Neuronal stem cell (in vitro differentiated cells): Measurements from ENCODE around the gene GNAS.

ENCODE experiments used
- DNase-seq: peaks from one replicate; pipeline ENCODE4 v3.0.0-alpha.2; 2013; ENCODE audit warnings: low spot score
- H2AFZ ChIP-seq: one replicate; pipeline ENCODE4 v1.6.1; 2013; ENCODE audit warnings: mild to moderate bottlenecking, low read length, inconsistent platforms
- H2AK5ac ChIP-seq: 2 replicates; pipeline ENCODE4 v1.6.1; 2013; ENCODE audit warnings: low read depth, mild to moderate bottlenecking, inconsistent platforms, low read length, moderate library complexity, mixed read lengths
- H2BK120ac ChIP-seq: 2 replicates; pipeline ENCODE4 v1.6.1; 2013; ENCODE audit warnings: low read depth, mild to moderate bottlenecking, inconsistent platforms, low read length, moderate library complexity, mixed read lengths
- H2BK12ac ChIP-seq: one replicate; pipeline ENCODE4 v1.6.1; 2013; ENCODE audit warnings: low read length, inconsistent platforms
- H2BK15ac ChIP-seq: 2 replicates; pipeline ENCODE4 v1.6.1; 2013; ENCODE audit warnings: mild to moderate bottlenecking, low read length, inconsistent platforms, mixed read lengths
- H2BK5ac ChIP-seq: one replicate; pipeline ENCODE4 v1.6.1; 2013; ENCODE audit warnings: inconsistent platforms, mild to moderate bottlenecking, low read length, moderate library complexity
- H3K14ac ChIP-seq: one replicate; pipeline ENCODE4 v1.6.1; 2013; ENCODE audit warnings: low read length, inconsistent platforms
- H3K18ac ChIP-seq: 2 replicates; pipeline ENCODE4 v1.6.1; 2013; ENCODE audit warnings: low read length, inconsistent platforms
- H3K23ac ChIP-seq: 2 replicates; pipeline ENCODE4 v1.6.1; 2013; ENCODE audit warnings: low read depth, mild to moderate bottlenecking, mixed read lengths, low read length, inconsistent platforms; ENCODE audit not compliant: poor library complexity
- H3K27ac ChIP-seq: replicated peaks from 3 replicates; pipeline ENCODE4 v1.5.1; 2013; ENCODE audit warnings: low read length, inconsistent platforms
- H3K27me3 ChIP-seq, 3 experiments: 2 replicates each; pipeline ENCODE4 v1.6.1; 2013; ENCODE audit warnings: low read length in 3 of 3, mild to moderate bottlenecking in 2 of 3, inconsistent platforms in 1 of 3, low read depth in 1 of 3, mixed read lengths in 1 of 3, moderate library complexity in 1 of 3; ENCODE audit not compliant: control insufficient read depth in 3 of 3, insufficient read depth in 3 of 3
- H3K36me3 ChIP-seq, 2 donors: replicated peaks in 1 of 2; 2 replicates each; pipeline ENCODE4 v1.6.1; 2013; ENCODE audit warnings: low read length in 2 of 2; ENCODE audit not compliant: control insufficient read depth in 2 of 2, insufficient read depth in 2 of 2
- H3K4ac ChIP-seq: 2 replicates; pipeline ENCODE4 v1.6.1; 2013; ENCODE audit warnings: inconsistent platforms, mild to moderate bottlenecking, low read length, moderate library complexity
- H3K4me1 ChIP-seq, 2 donors: 1 replicate in 1 of 2; 2 replicates in 1 of 2; pipeline ENCODE4 v1.6.1; 2013; ENCODE audit warnings: low read length in 2 of 2, low read depth in 1 of 2; ENCODE audit not compliant: control insufficient read depth in 2 of 2, insufficient read depth in 1 of 2
- H3K4me2 ChIP-seq: one replicate; pipeline ENCODE4 v1.6.1; 2013; ENCODE audit warnings: mild to moderate bottlenecking, low read length, inconsistent platforms; ENCODE audit not compliant: insufficient read depth, poor library complexity, severe bottlenecking
- H3K4me3 ChIP-seq, 2 donors: 2 replicates each; pipeline ENCODE4 v1.5.1; 2013; ENCODE audit warnings: low read length in 2 of 2, mild to moderate bottlenecking in 2 of 2, inconsistent platforms in 1 of 2, moderate library complexity in 1 of 2
- H3K79me1 ChIP-seq: one replicate; pipeline ENCODE4 v1.6.1; 2013; ENCODE audit warnings: low read depth, mild to moderate bottlenecking, inconsistent platforms, low read length, moderate library complexity
- H3K9ac ChIP-seq: one replicate; pipeline ENCODE4 v1.6.1; 2013; ENCODE audit warnings: mild to moderate bottlenecking, low read depth, low read length, inconsistent platforms; ENCODE audit not compliant: poor library complexity
- H3K9me3 ChIP-seq, 2 donors: replicated peaks in 1 of 2; 2 replicates each; pipeline versions ENCODE3 to v1.6.1; 2013; ENCODE audit warnings: low read length in 2 of 2, mild to moderate bottlenecking in 2 of 2, inconsistent platforms in 1 of 2, low read depth in 1 of 2, mixed read lengths in 1 of 2, moderate library complexity in 1 of 2; ENCODE audit not compliant: control insufficient read depth in 2 of 2, insufficient read depth in 1 of 2
- H4K8ac ChIP-seq: one replicate; pipeline ENCODE4 v1.6.1; 2013; ENCODE audit warnings: low read depth, mild to moderate bottlenecking, inconsistent platforms, low read length, moderate library complexity
- H4K91ac ChIP-seq: one replicate; pipeline ENCODE4 v1.6.1; 2013; ENCODE audit warnings: low read length, low read depth, mild to moderate bottlenecking, inconsistent platforms; ENCODE audit not compliant: poor library complexity
- WGBS, 2 donors: extraction: QIAGEN DNeasy Blood & Tissue Kit; methylation state at CpG; one replicate each; pipeline ENCODE4 v1.1.7; 2013; ENCODE audit warnings: missing lambda C conversion rate in 2 of 2, mixed read lengths in 1 of 2; ENCODE audit not compliant: insufficient read length in 2 of 2, insufficient replicate concordance in 1 of 2; ENCODE audit errors: extremely low coverage in 2 of 2; 5-methylcytosine and 5-hydroxymethylcytosine counted together

GNAS gene

DNA sequence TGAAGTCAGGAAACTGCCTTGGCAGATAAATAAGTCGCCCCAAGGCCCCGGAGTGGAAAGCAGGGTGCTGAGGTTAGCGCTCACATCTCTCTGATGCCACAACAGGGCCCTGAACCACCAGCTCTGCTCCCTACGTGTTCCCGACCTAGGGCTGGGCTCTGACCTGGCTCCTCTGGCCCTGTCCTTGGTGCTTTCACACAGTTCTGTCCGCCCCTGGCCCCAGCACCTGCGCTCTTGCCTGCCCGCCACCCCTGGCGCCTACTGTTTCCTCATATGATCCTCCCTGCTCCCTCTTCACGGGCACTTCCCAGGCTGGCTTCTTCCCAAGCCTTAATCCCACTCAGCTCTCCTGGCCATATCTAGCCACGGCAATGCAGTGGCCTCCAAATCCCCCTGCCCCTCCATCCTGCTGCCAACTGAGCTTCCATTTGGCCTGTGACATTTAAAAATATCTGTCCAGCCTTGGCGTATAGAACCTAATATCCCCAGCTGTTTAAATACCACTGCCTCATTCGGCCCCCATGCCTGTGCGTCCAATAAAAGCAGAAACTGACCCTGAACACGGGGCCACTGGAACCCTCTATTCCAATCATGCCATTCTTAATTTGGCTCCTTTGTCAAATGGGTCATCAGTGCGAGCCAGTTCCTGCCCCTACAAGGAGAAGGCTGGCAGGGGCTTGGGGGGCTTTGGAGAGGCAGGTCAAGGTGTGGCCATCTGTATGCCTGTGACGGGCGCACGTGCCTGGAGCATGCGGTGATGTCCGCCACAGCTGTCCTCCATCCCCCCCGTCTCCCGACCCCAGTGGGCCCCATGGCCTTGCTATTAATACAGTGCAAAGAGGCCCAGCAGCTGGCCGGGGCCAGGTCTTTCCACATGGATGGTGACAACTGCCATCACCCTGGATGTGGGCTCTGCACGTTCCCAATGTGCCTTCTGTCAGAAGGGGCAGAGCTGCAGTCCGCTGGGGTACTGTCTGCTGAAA, 29.5 kb upstream of the GNAS start:
- Histone ChIP-seq H2BK5ac (peak overlapping the region; percentile 60), H3K79me1 (no peaks in the 10 kb centered on the region), H3K14ac (no peak overlapping the region), H2BK120ac (no peak overlapping the region), H3K36me3 (peaks cover 0 to 11% of the 10 kb centered on the region in 2 donors), H3K23ac (no peak overlapping the region), H3K27me3 (peaks cover 0 to 38% (median 0%) of the 10 kb centered on the region in 3 experiments), H3K9me3 (no peaks in the 10 kb centered on the region), H3K4me3 (no peak overlapping the region), H4K8ac (no peak overlapping the region), H3K9ac (no peak overlapping the region), H3K4ac (no peak overlapping the region), H2BK12ac (no peak overlapping the region), H3K27ac (no peak overlapping the region), H2AK5ac (no peak overlapping the region), H4K91ac (no peak overlapping the region), H2BK15ac (no peak overlapping the region), H3K4me1 (peaks cover 0 to 1% of the 10 kb centered on the region in 2 donors), H2AFZ (no peak overlapping the region), H3K18ac (peak overlapping the region; percentile 9), H3K4me2 (no peak overlapping the region)
- DNase-seq = no peak
- WGBS, 2 donors = no CpG with 5 or more reads among the region's 26 CpGs

DNA sequence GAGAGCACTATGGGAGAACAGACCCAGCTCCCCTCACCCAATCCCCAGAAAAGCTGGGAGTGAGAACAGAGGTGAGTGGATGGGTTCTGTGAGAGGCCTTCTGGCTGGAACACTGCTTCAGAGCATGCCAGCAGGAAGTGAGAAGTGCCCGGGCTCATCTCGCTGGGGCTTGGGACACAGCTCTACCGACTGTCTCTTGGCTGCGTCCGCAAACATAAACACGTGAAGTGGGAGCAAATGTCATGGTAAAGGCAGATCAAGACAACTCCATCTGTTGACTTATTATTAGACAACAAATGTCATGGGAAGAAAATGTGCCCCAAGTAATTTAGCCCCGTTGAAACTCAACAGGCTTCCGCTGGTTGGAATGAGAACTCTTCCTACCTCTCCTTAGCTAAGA, 27.7 kb upstream of the GNAS start:
- WGBS, 2 donors = no CpG with 5 or more reads among the region's 8 CpGs
- Histone ChIP-seq H3K9ac (no peak overlapping the region), H4K8ac (no peak overlapping the region), H3K4me1 (no peaks in the 10 kb centered on the region), H3K4ac (no peak overlapping the region), H2BK5ac (no peak overlapping the region), H2AK5ac (no peak overlapping the region), H3K14ac (no peak overlapping the region), H2BK120ac (no peak overlapping the region), H3K27ac (no peak overlapping the region), H3K79me1 (no peaks in the 10 kb centered on the region), H2AFZ (no peak overlapping the region), H4K91ac (no peak overlapping the region), H3K23ac (no peak overlapping the region), H3K18ac (no peak overlapping the region), H2BK15ac (no peak overlapping the region), H3K27me3 (peaks cover 0 to 38% (median 0%) of the 10 kb centered on the region in 3 experiments), H3K4me3 (no peak overlapping the region), H3K9me3 (peaks cover 0 to 2% of the 10 kb centered on the region in 2 donors), H2BK12ac (no peak overlapping the region), H3K36me3 (peaks cover 0 to 4% of the 10 kb centered on the region in 2 donors), H3K4me2 (no peak overlapping the region)
- no peak for DNase-seq

DNA sequence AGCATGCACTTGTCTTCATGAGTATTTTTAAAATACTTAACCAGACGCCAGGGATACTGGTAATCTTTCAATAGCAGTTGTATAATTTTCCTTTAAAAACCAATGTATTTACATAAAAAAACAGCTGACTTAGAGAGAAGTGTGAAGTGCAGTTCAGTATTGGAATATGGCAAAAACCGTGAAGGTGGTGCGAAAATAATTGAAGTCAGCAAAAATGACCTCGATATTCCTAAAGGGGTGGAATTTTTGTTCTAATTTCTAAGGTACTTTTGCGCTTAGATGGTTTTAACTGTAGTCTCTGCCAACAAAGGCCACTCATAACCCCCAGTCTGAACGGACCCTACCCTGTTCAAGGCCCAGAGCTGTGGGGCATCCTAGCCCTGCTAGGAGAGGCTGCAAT, 27.1 kb upstream of the GNAS start:
- no CpG with 5 or more reads among the region's 6 CpGs for WGBS, 2 donors
- H2BK120ac ChIP-seq = no peak overlapping the region
- H2AK5ac ChIP-seq = no peak overlapping the region
- H3K4me2 ChIP-seq = no peak overlapping the region
- H2BK15ac ChIP-seq = no peak overlapping the region
- no peak overlapping the region for H2BK12ac ChIP-seq
- peaks cover under 1% of the 10 kb centered on the region for H3K79me1 ChIP-seq
- no peak overlapping the region for H4K91ac ChIP-seq
- no peak overlapping the region for H3K23ac ChIP-seq
- H3K9me3 ChIP-seq = peaks cover 0 to 2% of the 10 kb centered on the region in 2 donors
- H3K9ac ChIP-seq = no peak overlapping the region
- no peak overlapping the region for H3K14ac ChIP-seq
- H3K27me3 ChIP-seq = peaks cover 0 to 38% (median 0%) of the 10 kb centered on the region in 3 experiments
- peaks cover 0 to 4% of the 10 kb centered on the region in 2 donors for H3K36me3 ChIP-seq
- no peak overlapping the region for H2BK5ac ChIP-seq
- H3K4me1 ChIP-seq = no peaks in the 10 kb centered on the region
- no peak overlapping the region for H3K18ac ChIP-seq
- H3K4ac ChIP-seq = no peak overlapping the region
- DNase-seq = no peak
- no peak overlapping the region for H3K4me3 ChIP-seq
- no peak overlapping the region for H3K27ac ChIP-seq
- no peak overlapping the region for H4K8ac ChIP-seq
- no peak overlapping the region for H2AFZ ChIP-seq

DNA sequence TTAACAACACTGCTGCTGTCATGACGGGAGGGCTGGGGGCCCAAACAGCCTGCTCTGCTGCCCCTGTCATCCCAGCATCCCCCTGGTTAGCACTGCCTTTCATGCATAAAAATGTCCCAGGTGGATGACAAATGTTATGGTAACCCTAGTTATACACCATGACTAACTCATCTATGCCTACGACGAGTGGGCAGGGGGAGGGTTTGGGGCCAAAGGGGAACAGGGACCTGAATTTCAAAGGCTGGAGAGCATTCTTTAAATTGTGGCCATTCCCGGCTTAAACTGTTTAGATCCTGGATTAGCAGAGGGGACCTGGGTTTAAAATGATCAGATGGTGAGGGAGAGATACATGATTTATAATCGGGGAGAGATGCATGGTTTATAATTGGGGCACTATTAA, 26.2 kb upstream of the GNAS start:
- Histone ChIP-seq H3K4me1 (no peaks in the 10 kb centered on the region), H2BK5ac (no peak overlapping the region), H3K4me3 (no peak overlapping the region), H3K14ac (no peak overlapping the region), H3K27ac (no peak overlapping the region), H3K27me3 (peaks cover 0 to 34% (median 0%) of the 10 kb centered on the region in 3 experiments), H2BK12ac (no peak overlapping the region), H4K8ac (no peak overlapping the region), H3K9ac (no peak overlapping the region), H2AFZ (no peak overlapping the region), H3K23ac (no peak overlapping the region), H2AK5ac (no peak overlapping the region), H4K91ac (no peak overlapping the region), H3K4me2 (no peak overlapping the region), H3K36me3 (peaks cover 0 to 4% of the 10 kb centered on the region in 2 donors), H3K9me3 (peaks cover 0 to 4% of the 10 kb centered on the region in 2 donors), H3K4ac (no peak overlapping the region), H3K18ac (no peak overlapping the region), H2BK15ac (no peak overlapping the region), H2BK120ac (no peak overlapping the region), H3K79me1 (peaks cover 2% of the 10 kb centered on the region)
- no CpG with 5 or more reads among the region's 5 CpGs for WGBS, 2 donors
- no peak for DNase-seq
